Muscle layer of duodenum (tissue), 2 donors: ENCODE measurements around the gene PTMA.

ENCODE experiments used
- H3K27ac ChIP-seq: one replicate; pipeline ENCODE4 v1.7.0; 2013; ENCODE audit warnings: mild to moderate bottlenecking, low read length
- H3K27me3 ChIP-seq: one replicate; pipeline ENCODE4 v1.7.0; 2013; ENCODE audit warnings: low read depth, mild to moderate bottlenecking, control low read depth, low read length
- H3K36me3 ChIP-seq, 2 donors: one replicate each; pipeline ENCODE4 v1.7.0; 2013; ENCODE audit warnings: low read length in 2 of 2, control low read depth in 1 of 2, mild to moderate bottlenecking in 1 of 2; ENCODE audit not compliant: insufficient read depth in 2 of 2, control insufficient read depth in 1 of 2
- H3K4me1 ChIP-seq, 2 donors: one replicate each; pipeline ENCODE4 v1.7.0; 2013; ENCODE audit warnings: low read length in 2 of 2, mild to moderate bottlenecking in 2 of 2, control low read depth in 1 of 2, moderate library complexity in 1 of 2; ENCODE audit not compliant: insufficient read depth in 2 of 2, control insufficient read depth in 1 of 2
- H3K4me3 ChIP-seq, 2 donors: one replicate each; pipeline ENCODE4 v1.7.0; 2013; ENCODE audit warnings: low read length in 2 of 2, low read depth in 1 of 2, mild to moderate bottlenecking in 1 of 2
- H3K9me3 ChIP-seq, 2 donors: one replicate each; pipeline ENCODE4 v1.7.0; 2013; ENCODE audit warnings: low read length in 2 of 2, control low read depth in 1 of 2, mild to moderate bottlenecking in 1 of 2; ENCODE audit not compliant: control insufficient read depth in 1 of 2
- donor health status: healthy.

The PTMA gene

GRCh38 chr2:231666171-231667095 is 41.9 kb upstream of the PTMA start:
- Histone ChIP-seq H3K27me3 (no peaks in the 10 kb centered on the region), H3K4me1 (peaks cover 20 to 25% of the 10 kb centered on the region in 2 donors), H3K27ac (peak overlapping the region; percentile 100), H3K9me3 (no peaks in the 10 kb centered on the region), H3K4me3 (peak overlapping the region; percentile 51 to 60), H3K36me3 (no peaks in the 10 kb centered on the region)

GRCh38 chr2:231667096-231667427 is 41.3 kb upstream of the PTMA start:
- peaks cover 18 to 30% of the 10 kb centered on the region in 2 donors for H3K4me1 ChIP-seq
- no peaks in the 10 kb centered on the region for H3K36me3 ChIP-seq
- H3K27me3 ChIP-seq, result no peaks in the 10 kb centered on the region
- no peaks in the 10 kb centered on the region for H3K9me3 ChIP-seq
- peak overlapping the region; percentile 100 for H3K27ac ChIP-seq
- H3K4me3 ChIP-seq, result peak overlapping the region; percentile 51 to 60

- H3K27ac ChIP-seq, result peak overlapping the region; percentile 100
- H3K9me3 ChIP-seq, result no peaks in the 10 kb centered on the region
- H3K36me3 ChIP-seq, result no peaks in the 10 kb centered on the region
- peak overlapping the region; percentile 51 to 60 for H3K4me3 ChIP-seq
- peaks cover 18 to 34% of the 10 kb centered on the region in 2 donors for H3K4me1 ChIP-seq
- H3K27me3 ChIP-seq, result no peaks in the 10 kb centered on the region
Measured at GRCh38 chr2:231667496-231667895, 40.8 kb upstream of the PTMA start.

DNA sequence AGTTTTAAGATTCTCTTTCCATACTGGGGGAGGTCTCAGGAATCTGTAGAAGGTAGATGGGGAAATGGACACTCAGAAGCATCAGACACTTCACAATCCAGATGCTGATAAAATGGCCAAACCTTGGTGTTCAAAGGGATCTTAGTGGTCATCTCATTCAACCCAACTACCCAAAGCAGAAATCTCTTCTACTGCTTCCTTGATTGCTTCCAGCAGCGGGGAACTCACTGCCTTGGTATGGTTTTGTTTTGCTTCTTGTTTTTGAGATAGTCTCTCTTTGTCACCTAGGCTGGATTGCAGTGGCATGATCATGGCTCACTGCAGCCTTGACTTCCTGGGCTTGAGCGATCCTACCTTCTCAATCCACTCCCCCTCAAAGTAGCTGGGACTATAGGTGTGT is 39.3 kb upstream of the PTMA start:
- H3K27ac ChIP-seq, result no peak overlapping the region
- H3K4me3 ChIP-seq, result no peak overlapping the region
- H3K27me3 ChIP-seq, result no peaks in the 10 kb centered on the region
- H3K4me1 ChIP-seq, result peaks cover 11 to 33% of the 10 kb centered on the region in 2 donors
- H3K9me3 ChIP-seq, result no peaks in the 10 kb centered on the region
- H3K36me3 ChIP-seq, result no peaks in the 10 kb centered on the region

DNA sequence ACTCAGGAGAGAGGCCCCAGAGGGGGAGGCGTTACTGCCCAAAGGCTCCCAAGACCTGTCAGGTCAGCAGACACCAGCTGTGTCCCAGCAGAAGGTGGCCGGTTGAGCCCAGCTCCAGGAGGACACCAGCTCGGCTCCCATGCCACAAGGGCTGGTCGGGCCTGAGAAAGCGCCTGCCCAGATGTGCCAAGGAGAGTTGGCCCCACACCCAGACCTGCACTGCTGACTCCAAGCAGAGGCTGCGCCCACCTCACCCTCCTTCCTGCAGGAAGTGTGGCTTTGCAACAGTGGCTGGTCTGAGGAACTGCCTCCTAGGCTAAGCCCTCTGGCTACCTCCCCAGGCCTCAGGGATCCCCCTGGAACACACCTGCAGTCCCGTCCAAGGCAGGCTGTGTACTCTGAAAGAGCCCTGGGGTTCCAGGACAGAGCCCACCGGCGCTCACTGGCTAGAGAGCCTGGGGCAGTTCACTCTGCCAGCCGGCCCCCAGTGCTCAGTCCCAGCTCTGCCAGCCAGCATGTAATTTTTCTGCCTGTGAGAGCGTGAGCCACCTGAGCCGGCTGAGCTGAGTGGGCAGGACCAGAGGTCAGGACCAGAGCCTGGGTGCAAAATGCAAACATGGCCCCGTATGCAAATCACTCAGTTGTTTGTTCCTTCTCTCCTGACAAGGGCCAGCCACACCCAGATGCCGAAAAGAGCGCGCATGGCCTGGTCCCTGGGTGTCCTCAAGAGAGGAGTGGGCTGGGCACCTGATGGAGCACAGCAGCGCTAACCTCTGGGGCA is 36.9 kb upstream of the PTMA start:
- peak overlapping the region; percentile 67 for H3K27ac ChIP-seq
- no peak overlapping the region for H3K4me3 ChIP-seq
- H3K36me3 ChIP-seq, result no peaks in the 10 kb centered on the region
- peaks cover 13 to 37% of the 10 kb centered on the region in 2 donors for H3K4me1 ChIP-seq
- H3K27me3 ChIP-seq, result no peaks in the 10 kb centered on the region
- no peaks in the 10 kb centered on the region for H3K9me3 ChIP-seq

- Histone ChIP-seq H3K4me3 (no peak overlapping the region), H3K9me3 (no peaks in the 10 kb centered on the region), H3K4me1 (peaks cover 13 to 34% of the 10 kb centered on the region in 2 donors), H3K27me3 (no peaks in the 10 kb centered on the region), H3K36me3 (no peaks in the 10 kb centered on the region), H3K27ac (peak overlapping the region; percentile 72)
Measured at GRCh38 chr2:231672617-231673347, 35.5 kb upstream of the PTMA start.

- no peaks in the 10 kb centered on the region for H3K36me3 ChIP-seq
- H3K4me1 ChIP-seq, result peaks cover 13 to 34% of the 10 kb centered on the region in 2 donors
- no peaks in the 10 kb centered on the region for H3K9me3 ChIP-seq
- peak overlapping the region; percentile 72 for H3K27ac ChIP-seq
- no peak overlapping the region for H3K4me3 ChIP-seq
- H3K27me3 ChIP-seq, result no peaks in the 10 kb centered on the region
Measured at GRCh38 chr2:231673348-231673770, 35.0 kb upstream of the PTMA start.

DNA sequence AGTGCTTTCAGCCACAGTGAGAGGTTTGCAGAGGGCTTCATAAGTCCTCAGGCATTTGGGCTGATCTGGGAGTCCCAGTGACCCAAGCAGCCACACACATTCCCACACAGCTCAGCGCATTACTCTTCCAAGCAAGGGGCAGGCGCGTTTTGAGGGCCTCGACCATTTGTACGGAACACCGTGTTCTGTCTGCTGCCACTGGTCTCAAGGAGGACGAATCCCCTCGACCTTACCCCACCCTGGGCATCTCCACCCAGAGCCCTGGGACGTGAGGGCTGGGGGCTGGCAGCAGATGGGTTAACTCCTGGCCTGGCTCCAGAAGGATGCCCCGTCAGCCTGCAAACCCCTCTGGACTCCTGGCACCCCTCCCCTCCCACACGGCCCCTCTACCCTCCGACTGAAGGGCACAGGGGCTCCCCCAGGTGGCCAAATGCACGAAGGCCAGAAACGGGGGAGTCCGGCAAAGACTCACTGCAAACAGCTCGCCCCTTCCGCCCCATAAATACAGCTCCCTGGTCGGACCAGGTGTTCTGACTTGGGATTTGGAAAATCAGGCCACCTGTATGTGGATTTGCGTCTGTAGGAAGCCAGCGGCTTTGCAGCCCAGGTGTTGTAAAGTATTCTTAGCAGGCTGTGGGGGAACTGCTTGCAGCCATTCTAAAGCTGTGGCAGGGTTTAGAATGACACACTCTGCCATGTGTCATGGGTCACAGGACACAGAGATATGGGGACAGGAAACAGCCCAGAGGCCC is 33.6 kb upstream of the PTMA start:
- Histone ChIP-seq H3K4me3 (peak overlapping the region in 1 of 2 donors; percentile 1), H3K27me3 (no peaks in the 10 kb centered on the region), H3K27ac (peak overlapping the region; percentile 47), H3K36me3 (no peaks in the 10 kb centered on the region), H3K4me1 (peaks cover 13 to 34% of the 10 kb centered on the region in 2 donors), H3K9me3 (no peaks in the 10 kb centered on the region)

DNA sequence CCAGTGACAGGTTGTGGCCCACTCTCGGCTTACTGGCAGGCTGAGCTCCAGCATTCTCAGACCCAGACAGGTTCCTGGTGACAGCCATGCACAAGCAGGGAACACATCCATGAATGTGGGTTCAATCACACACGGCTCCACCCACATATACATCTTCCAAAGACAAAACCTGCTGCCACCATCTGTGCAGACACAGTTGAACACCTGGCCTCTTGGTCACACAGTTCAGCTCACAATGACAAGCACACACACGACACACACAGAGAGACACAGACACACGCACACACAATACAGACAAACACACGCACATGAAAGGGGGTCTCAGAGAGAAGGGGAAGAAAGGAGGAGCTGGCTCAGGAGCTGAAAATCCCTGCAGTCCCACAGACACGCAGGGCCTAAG is 32.1 kb upstream of the PTMA start:
- H3K4me1 ChIP-seq, result peaks cover 12 to 32% of the 10 kb centered on the region in 2 donors
- no peaks in the 10 kb centered on the region for H3K36me3 ChIP-seq
- no peak overlapping the region for H3K4me3 ChIP-seq
- no peaks in the 10 kb centered on the region for H3K9me3 ChIP-seq
- no peaks in the 10 kb centered on the region for H3K27me3 ChIP-seq
- no peak overlapping the region for H3K27ac ChIP-seq

GRCh38 chr2:231677632-231678104 is 30.7 kb upstream of the PTMA start:
- H3K4me1 ChIP-seq, result peaks cover 9 to 18% of the 10 kb centered on the region in 2 donors
- H3K27ac ChIP-seq, result no peak overlapping the region

More at GRCh38 chr2:231677632-231678104, 30.7 kb upstream of the PTMA start:
- no peaks in the 10 kb centered on the region for H3K27me3 ChIP-seq
- no peaks in the 10 kb centered on the region for H3K9me3 ChIP-seq
- H3K4me3 ChIP-seq, result no peak overlapping the region
- no peaks in the 10 kb centered on the region for H3K36me3 ChIP-seq
